ENCODE data around the gene CLTC.

DNA sequence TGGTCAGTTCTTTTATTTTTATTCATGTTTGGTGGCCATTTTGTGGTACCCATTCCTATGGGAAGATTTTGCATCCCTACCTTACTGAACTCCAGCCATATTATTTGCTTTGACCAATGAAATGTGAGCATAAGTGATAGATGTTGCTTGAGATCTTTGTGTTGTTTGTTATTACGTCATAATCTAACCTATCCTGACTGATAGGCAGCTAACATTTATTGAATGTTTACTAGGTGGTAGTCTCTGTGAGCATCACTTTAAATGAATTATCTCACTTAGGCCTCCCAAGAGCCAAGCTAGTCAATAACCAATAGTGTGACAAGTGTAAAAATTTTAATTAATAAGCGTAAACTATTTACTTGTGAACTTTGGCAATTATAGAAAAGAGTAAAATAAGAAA lies 125.3 kb downstream of the CLTC start:
- TF ChIP-seq EP300 (IDR thresholded peaks at IDR 0.05; ENCODE audit: borderline replicate concordance in 1 of 2, low read depth in 1 of 2, low read length in 1 of 2) (no peak), GABPA (IDR thresholded peaks at IDR 0.05; ENCODE audit: low read depth) (no peak), YY1 (IDR thresholded peaks at IDR 0.05; ENCODE audit: low read depth) (no peak), EZH2phosphoT487 (IDR thresholded peaks at IDR 0.05; ENCODE audit: borderline replicate concordance, low read depth) (no peak), RXRA (IDR thresholded peaks at IDR 0.05; ENCODE audit: borderline replicate concordance, low read depth) (no peak), TAF1 (IDR thresholded peaks at IDR 0.05; ENCODE audit: borderline replicate concordance, low read depth, low read length) (no peak), FOXJ3 (CRISPR knock-in tag; IDR thresholded peaks at IDR 0.05) (no peak)
- TF ChIP-seq, protein P1, sequence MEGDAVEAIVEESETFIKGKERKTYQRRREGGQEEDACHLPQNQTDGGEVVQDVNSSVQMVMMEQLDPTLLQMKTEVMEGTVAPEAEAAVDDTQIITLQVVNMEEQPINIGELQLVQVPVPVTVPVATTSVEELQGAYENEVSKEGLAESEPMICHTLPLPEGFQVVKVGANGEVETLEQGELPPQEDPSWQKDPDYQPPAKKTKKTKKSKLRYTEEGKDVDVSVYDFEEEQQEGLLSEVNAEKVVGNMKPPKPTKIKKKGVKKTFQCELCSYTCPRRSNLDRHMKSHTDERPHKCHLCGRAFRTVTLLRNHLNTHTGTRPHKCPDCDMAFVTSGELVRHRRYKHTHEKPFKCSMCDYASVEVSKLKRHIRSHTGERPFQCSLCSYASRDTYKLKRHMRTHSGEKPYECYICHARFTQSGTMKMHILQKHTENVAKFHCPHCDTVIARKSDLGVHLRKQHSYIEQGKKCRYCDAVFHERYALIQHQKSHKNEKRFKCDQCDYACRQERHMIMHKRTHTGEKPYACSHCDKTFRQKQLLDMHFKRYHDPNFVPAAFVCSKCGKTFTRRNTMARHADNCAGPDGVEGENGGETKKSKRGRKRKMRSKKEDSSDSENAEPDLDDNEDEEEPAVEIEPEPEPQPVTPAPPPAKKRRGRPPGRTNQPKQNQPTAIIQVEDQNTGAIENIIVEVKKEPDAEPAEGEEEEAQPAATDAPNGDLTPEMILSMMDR (IDR thresholded peaks at IDR 0.05): no peak
- TF ChIP-seq, protein P2, sequence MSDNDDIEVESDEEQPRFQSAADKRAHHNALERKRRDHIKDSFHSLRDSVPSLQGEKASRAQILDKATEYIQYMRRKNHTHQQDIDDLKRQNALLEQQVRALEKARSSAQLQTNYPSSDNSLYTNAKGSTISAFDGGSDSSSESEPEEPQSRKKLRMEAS (IDR thresholded peaks at IDR 0.05; ENCODE audit: low read depth): no peak
- TF ChIP-seq, protein P3, sequence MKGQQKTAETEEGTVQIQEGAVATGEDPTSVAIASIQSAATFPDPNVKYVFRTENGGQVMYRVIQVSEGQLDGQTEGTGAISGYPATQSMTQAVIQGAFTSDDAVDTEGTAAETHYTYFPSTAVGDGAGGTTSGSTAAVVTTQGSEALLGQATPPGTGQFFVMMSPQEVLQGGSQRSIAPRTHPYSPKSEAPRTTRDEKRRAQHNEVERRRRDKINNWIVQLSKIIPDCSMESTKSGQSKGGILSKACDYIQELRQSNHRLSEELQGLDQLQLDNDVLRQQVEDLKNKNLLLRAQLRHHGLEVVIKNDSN (IDR thresholded peaks at IDR 0.05; ENCODE audit: borderline replicate concordance, low read depth): no peak
- TF ChIP-seq, protein P4, sequence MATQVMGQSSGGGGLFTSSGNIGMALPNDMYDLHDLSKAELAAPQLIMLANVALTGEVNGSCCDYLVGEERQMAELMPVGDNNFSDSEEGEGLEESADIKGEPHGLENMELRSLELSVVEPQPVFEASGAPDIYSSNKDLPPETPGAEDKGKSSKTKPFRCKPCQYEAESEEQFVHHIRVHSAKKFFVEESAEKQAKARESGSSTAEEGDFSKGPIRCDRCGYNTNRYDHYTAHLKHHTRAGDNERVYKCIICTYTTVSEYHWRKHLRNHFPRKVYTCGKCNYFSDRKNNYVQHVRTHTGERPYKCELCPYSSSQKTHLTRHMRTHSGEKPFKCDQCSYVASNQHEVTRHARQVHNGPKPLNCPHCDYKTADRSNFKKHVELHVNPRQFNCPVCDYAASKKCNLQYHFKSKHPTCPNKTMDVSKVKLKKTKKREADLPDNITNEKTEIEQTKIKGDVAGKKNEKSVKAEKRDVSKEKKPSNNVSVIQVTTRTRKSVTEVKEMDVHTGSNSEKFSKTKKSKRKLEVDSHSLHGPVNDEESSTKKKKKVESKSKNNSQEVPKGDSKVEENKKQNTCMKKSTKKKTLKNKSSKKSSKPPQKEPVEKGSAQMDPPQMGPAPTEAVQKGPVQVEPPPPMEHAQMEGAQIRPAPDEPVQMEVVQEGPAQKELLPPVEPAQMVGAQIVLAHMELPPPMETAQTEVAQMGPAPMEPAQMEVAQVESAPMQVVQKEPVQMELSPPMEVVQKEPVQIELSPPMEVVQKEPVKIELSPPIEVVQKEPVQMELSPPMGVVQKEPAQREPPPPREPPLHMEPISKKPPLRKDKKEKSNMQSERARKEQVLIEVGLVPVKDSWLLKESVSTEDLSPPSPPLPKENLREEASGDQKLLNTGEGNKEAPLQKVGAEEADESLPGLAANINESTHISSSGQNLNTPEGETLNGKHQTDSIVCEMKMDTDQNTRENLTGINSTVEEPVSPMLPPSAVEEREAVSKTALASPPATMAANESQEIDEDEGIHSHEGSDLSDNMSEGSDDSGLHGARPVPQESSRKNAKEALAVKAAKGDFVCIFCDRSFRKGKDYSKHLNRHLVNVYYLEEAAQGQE (IDR thresholded peaks at IDR 0.05; ENCODE audit: low read depth, low read length): no peak

All from SK-N-SH (cell line).